ENCODE data around the gene EPRS1. TPM values are rescaled to one million over a fixed set of nuclear protein-coding genes. Genes with fewer than 3 reads are reported as not detected.
"Not testable (repeated sequence)": the region's sequence is repeated elsewhere in the genome, so short reads cannot be mapped to it uniquely, and the experiment has no call there.

The EPRS1 gene
- total RNA-seq, 3 donors from 2014 or later, result 65.5 to 69.4 (median 67.6) TPM

DNA sequence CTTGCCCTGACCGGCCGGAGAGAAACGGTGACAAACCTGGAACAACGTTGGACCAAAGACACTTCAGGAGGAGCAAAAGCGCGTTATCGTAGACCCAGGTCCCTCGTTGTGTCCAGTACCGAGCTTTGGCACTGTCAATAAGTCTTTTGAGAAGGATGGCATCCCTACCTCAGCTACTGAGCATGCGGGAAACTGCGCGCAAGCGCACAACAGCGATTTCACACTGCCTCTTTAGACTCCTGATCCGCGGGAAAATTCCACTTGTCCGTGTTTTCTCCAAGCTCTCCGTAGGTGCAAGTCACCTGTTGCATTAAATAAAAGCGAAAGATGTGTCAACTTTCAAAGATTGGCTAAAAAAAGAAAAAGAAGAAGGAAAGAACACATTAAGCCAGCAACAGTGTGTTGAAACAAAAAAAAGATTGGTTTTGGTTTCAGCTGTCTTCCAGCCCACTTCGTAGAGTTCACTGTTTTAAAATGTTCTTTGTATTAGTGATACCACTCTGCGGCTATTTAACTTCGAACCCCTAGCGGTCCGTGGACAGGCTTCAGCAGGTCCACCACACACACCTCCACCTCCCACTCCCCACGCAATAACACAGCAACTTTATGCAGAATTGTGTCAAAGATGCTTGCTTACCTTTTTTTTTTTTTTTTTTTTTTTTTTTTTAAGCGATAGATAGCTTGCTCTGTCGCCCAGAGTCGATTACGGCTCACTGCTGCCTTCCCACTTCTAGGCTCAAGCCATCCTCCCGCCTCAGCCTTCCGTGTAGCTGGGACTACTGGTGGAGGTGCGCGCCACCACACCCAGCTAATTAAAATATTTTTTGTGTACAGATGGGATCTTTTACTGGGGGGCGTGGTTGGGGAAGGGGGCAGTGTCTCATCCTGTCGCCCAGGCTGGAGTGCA, 43.6 kb upstream of the EPRS1 start, which contains the start of gene BPNT1:
BPNT1 (minus strand) TSS at position 139 of the 907 bp plus-strand sequence. CDS start 9,942 bp downstream, outside the sequence.
- no peaks in the 10 kb centered on the region for H3K9me3 ChIP-seq
- ATAC-seq (peak; percentile 86), DNase-seq (peak; percentile 95 to 100 (median 96))
- TF ChIP-seq, protein P1, sequence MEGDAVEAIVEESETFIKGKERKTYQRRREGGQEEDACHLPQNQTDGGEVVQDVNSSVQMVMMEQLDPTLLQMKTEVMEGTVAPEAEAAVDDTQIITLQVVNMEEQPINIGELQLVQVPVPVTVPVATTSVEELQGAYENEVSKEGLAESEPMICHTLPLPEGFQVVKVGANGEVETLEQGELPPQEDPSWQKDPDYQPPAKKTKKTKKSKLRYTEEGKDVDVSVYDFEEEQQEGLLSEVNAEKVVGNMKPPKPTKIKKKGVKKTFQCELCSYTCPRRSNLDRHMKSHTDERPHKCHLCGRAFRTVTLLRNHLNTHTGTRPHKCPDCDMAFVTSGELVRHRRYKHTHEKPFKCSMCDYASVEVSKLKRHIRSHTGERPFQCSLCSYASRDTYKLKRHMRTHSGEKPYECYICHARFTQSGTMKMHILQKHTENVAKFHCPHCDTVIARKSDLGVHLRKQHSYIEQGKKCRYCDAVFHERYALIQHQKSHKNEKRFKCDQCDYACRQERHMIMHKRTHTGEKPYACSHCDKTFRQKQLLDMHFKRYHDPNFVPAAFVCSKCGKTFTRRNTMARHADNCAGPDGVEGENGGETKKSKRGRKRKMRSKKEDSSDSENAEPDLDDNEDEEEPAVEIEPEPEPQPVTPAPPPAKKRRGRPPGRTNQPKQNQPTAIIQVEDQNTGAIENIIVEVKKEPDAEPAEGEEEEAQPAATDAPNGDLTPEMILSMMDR (IDR thresholded peaks at IDR 0.05), result no peak
- no peaks in the 10 kb centered on the region for H3K36me3 ChIP-seq (ENCODE audit: low read depth)
- peak within 1 kb of the TSS; percentile 17 for H3K4me3 ChIP-seq
- intact Hi-C loops (cut with DNase I, micrococcal nuclease), result no loop called here
- peaks cover 5% of the 10 kb centered on the region for H3K4me1 ChIP-seq (ENCODE audit: low read depth)

DNA sequence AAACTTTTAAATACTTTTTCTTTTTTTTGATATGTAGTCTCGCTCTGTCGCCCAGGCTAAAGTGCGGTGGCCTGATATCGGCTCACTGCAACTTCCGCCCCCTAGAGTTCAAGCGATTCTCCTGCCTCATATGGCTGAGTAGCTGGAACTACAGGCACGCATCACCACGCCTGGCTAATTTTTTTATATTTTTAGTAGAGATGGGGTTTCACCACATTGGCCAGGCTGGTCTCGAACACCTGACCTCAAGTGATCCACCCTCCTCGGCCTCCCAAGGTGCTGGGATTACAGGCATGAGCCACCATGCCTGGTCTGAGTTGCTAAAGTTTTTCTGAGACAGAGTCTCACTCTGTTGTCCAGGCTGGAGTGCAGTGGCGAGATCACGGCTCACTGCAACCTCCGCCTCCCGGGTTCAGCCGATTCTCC, 40.0 kb upstream of the EPRS1 start:
- H3K4me3 ChIP-seq; ATAC-seq; H3K36me3 ChIP-seq (ENCODE audit: low read depth); H3K4me1 ChIP-seq (ENCODE audit: low read depth); intact Hi-C loops (cut with DNase I, micrococcal nuclease); H3K9me3 ChIP-seq; DNase-seq: not testable (repeated sequence)

DNA sequence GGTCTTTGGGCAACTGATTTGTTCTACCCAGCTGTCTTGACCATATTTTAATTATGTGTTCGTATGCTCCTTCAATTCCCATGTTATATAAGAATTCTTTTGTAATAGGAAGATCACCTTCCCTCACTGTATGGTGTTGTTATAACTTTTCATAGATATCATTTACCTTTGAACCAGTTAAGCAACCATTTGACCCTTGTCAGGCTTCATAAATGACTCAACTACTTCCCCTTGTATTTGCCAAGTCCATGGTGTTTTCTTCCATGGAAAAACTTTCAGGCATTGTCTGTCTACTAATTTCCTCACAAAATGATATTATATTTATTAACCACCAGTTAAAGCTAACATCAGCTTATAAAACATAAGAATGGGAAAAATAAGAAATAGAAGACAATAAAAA, 38.2 kb upstream of the EPRS1 start:
- Histone ChIP-seq H3K4me1 (ENCODE audit: low read depth) (peaks cover 4% of the 10 kb centered on the region), H3K4me3 (no peak overlapping the region), H3K9me3 (no peaks in the 10 kb centered on the region), H3K36me3 (ENCODE audit: low read depth) (no peaks in the 10 kb centered on the region)
- ATAC-seq (peak; percentile 94), DNase-seq (no peak)
- TF ChIP-seq, protein P1 (IDR thresholded peaks at IDR 0.05), result no peak
- intact Hi-C loops (cut with DNase I, micrococcal nuclease), result no loop called here

DNA sequence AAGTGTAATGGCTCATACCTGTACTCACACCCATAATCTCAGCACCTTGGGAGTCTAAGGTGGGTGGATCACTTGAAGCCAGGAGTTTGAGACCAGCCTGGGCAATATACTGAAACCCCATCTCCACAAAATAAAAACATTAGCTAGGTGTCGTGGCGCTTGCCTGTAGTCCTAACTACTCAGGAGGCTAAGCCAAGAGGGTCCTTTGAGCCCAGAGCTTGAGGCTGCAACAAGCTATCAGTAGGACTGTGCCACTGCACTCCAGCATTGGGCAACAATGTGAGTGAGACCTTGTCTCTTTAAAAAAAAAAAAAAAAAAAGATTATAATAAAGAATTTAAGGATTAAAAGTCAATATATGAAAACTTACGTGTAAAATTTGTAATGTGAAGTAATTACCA, 31.6 kb upstream of the EPRS1 start:
- ATAC-seq (no peak), DNase-seq (no peak)
- Histone ChIP-seq H3K9me3 (no peaks in the 10 kb centered on the region), H3K36me3 (ENCODE audit: low read depth) (no peaks in the 10 kb centered on the region), H3K4me3 (no peak overlapping the region), H3K4me1 (ENCODE audit: low read depth) (no peaks in the 10 kb centered on the region)
- TF ChIP-seq, protein P1 (IDR thresholded peaks at IDR 0.05), result no peak
- intact Hi-C loops (cut with DNase I, micrococcal nuclease), result no loop called here

DNA sequence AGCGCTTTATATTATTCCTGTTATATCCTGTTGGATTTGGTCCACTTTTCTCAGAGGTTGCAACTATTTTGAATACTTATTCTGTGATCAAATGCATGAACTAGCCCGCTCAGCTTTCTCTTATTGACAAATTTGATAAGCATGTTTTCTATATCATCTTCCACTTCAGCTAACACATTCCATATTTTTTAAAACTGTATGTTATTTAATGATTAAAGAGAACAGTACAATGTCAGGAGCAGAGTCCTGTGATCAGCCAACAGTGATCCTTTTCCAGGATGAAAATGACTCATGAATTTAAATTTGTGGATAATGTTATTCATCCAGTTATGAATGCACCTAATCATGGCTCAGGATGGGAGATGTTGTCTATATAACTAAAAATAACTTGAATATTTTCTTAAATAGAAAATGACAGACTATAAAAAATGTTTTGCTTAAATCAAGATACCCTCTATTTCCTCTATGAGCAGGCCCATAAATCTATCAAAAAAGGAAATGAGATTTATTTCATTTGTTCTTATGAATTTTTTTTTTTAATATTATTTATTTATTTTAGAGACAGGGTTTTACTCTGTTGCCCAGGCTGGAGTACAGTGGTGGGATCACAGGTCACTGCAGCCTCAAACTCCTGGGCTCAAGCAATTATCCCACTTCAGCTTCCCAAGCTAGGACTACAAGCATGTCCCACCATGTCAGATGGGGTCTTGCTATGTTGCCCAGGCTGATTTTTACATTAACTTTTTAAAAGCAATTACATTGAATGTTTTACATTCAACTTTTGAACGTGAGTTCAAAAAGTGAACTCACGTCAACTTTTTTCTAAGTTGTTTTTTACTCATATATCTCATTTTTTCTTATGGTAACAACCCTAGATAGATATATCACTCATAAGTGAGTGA, 30.8 kb upstream of the EPRS1 start:
- intact Hi-C loops (cut with DNase I, micrococcal nuclease), result no loop called here
- no peaks in the 10 kb centered on the region for H3K9me3 ChIP-seq
- TF ChIP-seq, protein P1 (IDR thresholded peaks at IDR 0.05), result no peak
- no peak for DNase-seq
- no peak for ATAC-seq
- H3K4me1 ChIP-seq (ENCODE audit: low read depth), result no peaks in the 10 kb centered on the region
- H3K36me3 ChIP-seq (ENCODE audit: low read depth), result no peaks in the 10 kb centered on the region
- H3K4me3 ChIP-seq, result no peak overlapping the region

Data from mucosa of descending colon (tissue), 3 donors.